Kidney tubule cell (primary cell): ENCODE results near the gene CYTH1.

Experiments
- DNase-seq: peaks from one replicate; pipeline ENCODE4 v3.0.0-alpha.2; 2018; ENCODE audit warnings: low spot score

The CYTH1 gene

DNA sequence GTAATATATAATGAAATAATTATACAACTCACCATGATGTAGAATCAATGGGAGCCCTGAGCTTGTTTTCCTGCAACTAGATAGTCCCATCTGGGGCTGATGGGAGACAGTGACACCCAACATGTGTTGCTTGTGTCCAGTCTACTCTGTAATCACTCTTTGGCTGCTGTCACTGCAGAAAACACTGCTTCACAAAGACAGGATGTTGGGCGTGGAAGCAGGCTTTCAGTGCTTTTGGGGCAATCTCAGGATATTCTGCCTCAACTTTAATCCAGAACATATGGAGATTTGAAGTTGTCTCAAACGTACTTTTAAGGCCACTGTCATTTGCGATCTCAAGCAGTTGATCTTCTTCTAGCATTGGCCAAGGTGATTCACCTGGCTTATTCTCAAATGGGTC is 94.9 kb downstream of the CYTH1 start:
- DNase-seq, result no peak

DNA sequence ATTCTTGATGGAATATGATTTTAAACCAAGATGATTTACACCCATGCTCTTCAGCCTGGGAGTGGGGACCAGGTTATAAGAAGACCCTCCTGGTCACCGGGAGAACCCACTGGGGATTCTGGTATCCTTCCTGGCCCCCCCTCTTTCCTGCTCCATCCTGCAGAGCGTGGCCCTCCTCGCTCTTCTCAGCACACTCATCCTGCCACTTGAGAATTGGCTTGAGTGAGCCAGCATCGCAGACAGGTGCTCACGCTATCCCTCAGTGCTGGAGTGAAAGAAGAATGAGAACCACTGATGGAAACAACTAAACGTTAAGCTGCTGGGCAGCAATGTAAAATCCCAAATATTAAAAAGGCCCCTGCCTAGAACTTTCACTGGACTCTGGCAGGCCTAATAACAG is 98.0 kb downstream of the CYTH1 start:
- DNase-seq, result no peak

DNA sequence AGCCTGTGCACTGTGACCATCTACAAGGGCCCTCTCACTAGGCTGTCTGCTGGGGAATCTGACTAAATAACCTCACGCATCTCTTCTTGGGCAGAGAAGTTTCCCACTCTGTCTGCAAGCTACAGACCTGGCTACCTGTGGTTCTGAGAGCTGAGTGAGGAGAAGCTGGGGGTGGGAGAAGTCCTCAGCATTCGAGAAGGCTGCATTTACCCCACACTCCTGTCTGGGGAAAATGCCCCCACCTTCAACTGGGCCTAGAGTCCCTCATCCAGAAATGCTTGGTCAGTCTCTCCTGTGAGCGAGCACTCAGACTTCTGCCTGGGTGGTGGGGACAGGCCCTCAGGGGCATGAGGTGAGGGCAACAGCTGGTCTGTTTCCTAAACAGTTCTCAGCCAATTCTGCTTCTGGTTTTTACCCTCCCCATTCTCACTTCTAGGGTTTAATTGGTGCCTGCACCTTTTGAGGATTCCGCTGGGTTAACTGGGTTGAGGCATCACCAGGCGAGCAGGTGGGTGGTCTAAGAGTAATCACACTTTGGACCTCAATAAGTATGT is 98.6 kb downstream of the CYTH1 start:
- no peak for DNase-seq

DNA sequence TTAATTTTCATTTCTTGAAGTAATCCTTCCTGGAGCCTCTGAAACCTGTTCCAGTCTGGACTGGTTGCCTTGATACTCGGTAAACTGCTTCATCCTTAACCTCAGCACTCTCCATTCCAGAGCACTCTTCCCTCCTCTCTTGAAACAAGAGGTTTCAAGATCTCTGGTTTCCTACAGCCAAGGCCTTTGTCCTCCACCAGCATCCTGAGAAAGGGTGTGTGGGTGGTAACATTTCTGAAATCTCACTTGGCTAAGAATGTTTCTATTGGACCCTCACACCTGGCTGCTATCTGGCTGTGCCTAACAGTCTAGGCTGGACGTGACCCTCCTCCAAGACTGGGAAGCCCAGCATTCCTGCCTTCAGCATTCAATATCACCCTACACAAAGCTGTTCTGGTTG is 99.7 kb downstream of the CYTH1 start:
- no peak for DNase-seq

DNA sequence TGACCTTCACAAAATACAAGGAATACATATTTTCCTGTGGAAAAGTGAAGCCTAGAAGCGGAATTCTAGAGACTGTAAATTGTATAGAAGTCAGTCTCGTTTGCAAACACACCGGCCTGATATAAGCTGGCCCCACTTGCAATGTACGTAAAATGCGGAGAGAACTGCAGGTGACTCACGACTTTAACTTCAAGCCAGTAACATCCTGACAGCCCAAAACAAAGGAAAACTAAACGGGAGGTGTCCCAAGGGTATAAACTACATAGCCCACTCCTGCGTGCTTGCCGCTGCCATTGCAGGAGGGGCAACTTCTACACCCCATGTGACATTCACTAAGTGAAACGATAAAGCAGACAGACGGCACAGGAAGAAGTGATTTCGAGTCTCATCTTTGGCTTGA is 101.6 kb downstream of the CYTH1 start:
- DNase-seq, result no peak

DNA sequence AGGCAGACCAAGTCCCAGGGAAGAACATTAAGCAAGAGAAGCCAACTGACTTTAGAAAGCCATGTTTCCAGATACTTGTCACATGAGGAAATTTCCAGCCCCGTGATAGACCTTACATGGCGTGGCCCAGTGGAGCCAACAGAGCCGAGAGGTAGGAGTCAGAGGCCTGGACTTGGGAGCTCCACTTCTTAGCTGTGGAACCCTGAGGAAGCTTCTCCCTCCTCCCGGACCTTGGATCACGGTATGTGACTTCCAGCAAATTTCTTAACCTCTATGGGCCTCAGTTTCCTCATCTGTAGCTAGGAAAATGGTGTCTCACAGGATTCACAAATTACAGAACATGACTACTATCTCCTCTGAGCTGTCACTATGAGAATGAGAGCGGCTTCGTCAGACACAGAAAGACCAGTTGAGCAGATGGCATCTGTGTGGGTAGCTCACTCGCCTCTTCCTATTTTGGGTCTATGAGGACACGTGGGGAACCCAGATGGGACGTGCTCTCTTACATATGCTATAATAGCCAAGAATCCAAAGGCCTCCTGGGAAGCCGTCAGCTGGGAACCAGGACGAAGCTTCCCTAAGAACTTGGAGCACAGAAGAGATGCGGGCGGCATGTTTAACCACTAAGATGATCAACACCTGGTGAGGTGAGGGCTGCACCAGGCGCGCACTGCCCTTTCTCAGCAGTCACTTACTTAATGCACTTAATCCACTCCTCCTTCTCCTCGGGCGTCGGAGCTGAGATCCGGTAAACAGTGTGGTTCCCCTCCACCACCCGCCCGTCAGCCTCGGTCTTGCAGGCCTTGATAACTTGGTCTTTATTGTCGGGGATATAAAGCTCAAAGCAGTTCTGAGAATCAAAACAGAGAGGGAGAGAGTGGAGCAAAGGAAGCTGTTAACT is 102.3 kb downstream of the CYTH1 start:
- no peak for DNase-seq

DNA sequence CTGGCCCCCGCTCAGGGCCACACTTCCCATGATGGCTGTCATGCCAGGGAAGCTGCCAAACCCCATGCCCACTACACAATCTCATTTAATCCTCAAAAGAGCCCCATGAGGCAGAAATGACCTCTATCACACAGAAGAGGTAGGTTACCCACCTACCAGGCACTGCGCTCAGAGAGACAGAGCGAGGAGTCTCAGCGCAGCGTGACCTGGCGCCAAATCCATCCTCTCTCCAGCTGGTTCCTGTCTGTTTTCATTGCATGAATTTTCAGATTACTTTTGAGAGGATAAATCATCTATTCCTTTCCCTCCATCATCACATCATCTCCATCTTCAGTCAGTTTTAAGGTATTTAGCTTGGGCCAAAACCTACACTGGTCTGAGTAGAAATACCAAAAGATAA is 103.4 kb downstream of the CYTH1 start:
- DNase-seq, result no peak

DNA sequence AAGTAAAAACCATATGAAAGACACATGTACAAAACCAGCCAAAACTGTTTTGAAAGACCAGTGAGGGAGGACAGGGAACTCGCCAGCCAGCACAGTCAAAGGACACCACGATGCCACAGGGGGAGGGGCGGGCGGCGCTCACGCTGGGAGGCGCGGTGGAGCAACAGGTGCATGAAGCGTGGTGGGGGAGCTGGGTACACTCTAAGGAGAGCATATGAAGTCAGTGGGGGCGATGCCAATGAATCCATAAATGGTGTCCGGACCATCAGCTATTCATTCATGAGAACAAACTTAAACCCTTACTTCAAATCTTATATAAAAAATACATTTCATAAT is 103.9 kb downstream of the CYTH1 start:
- no peak for DNase-seq

DNA sequence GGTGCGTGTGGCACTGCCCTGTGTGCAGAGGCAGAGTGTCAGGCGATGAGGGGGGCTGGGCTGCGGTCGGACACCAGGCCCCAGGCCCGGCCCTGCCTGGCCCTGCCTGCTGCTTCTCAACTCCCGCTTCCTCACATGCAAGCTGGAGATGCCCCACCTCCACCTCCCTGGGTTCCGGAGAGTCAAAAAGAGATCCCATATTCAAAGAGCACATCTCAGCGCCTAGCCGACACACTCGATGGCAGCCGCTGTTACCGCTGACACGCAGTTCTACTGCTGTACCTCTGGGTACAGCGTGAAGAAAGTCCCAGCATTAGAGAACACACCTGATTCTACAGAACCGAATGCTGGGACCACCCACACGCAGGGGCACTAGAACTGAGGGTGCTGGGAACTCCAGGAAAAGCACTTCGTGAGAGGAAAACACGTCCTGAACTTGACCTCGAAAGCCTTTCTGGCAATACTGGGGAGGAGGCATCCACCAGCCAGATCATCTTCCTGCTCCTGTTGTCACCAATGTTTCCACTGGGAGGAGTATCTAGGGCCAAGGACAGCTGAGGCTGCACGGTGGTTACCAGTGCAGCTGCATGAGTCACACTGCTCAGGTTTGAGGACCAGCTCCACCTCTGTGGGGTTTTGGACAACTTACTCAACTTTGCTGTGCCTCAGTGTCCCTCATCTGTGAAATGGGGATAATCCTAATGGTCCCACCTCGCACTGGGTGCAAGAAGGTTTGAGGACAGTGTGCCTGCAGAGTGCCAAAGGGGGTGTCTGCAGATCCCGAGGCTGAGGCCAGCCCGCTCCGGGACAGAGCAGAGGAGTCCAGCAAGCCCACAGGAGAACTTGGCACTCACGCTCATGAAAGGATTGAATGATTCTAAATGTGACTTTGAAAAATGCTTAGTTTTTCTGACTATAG is 104.5 kb downstream of the CYTH1 start:
- DNase-seq, result peak; percentile 37

DNA sequence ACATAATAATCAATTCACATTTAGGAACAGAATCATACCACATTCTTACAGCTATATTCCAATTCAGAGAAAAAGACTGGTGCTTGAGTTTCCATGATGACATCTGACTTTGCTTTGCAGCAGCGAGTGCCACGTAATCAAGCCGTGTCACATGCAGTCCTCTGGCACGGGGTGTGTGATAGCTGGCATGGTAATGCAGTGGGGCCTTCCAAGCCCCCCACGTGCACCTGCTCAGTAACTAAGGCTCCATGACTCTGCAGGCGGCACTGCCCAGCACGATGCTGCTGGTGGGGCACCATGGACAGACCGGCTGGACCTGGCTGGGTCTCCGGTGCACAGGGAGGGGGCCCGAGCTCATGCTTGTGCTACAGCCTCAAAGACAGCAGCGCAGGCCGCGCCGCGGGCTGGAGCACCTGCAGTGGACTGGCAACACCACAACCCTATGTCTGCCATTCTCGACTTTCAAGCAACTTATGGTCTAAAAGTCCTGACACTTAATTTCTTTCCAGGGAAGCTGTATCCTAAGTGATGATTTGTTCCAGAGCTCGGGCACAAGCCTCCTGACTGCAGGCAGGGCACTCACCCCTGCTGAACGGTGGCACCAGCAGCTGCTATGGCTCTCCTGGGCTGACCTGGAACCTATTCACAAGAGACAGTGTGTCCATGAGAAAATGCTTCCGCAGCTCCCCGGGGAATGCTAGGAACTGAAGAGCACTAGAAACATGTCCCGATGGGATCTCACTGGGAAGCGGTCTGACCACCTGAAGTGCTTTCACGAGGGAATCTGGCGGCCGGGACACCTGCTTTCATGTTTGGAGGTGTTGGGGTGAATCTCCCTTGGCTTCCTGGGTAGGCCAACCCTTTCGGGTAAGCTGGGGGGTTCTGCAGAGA is 105.4 kb downstream of the CYTH1 start:
- DNase-seq, result no peak

DNA sequence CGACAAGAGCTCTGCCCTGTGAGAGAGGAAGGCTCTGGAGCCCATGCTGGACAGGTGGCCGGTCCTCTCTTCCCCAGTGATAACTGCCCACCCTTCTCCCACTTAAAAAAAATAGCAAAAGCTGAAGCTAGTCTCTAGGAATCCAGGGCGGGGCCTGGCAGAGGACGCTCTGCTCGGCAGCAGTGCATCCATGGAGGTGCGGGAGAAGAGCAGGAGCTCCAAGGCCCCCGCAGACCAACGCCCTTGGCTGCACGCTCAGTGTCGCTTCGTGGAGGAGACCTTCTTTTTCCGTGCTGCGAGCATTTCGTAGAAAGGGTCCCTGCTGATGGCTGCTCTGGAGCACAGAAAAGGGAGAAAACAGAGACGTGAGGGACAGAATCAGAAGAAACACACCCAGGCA is 106.2 kb downstream of the CYTH1 start:
- no peak for DNase-seq

DNA sequence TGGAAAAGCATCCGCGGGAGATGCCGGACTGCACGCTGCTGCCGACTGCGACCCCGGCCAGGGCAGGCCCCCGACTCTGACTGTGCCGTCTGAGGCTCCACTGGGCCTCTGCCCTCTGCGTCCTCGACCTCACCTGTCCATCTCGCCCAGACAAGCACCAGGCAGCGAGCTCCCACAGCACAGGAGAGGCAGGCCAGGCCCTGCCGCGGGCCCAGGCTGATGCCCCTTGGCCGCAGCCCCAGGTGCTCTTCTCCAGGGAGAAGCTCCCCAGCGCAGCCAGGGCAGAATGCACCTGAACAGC is 106.8 kb downstream of the CYTH1 start:
- DNase-seq, result no peak

DNA sequence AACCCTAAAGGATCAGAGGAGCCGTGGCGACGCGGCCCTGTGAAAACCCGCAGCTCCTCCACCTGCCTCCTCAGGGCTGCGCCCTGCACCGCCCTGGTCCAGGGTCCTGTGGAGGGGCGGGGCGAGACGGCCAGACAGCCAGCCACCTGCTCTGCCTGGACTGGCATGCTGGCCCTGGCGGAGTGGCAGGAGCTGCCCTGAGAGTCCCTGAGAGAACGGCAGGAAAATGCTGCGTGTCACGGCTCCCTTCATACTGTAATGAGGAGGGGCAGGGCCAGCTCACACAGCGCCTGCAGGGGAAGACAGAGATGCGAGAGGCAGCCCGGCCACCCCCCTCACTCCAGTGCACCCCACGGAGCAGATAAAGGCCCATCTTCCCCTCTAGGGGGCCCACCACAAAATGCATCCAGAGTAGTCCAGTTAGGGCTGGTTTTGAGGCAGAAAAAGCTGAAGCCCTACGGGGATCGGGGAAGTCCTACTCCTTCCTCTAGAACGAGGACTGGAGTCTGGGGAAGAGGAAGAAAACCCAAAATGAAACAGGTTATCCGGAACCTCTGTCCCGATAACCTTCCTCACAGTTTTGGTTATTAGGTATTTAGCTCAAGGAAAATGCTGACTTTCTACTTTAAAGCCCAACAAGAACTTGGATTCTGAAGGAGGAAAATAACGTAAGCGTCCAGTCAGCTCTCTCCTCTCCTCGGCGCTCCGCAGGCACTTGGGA is 107.3 kb downstream of the CYTH1 start:
- DNase-seq, result no peak

DNA sequence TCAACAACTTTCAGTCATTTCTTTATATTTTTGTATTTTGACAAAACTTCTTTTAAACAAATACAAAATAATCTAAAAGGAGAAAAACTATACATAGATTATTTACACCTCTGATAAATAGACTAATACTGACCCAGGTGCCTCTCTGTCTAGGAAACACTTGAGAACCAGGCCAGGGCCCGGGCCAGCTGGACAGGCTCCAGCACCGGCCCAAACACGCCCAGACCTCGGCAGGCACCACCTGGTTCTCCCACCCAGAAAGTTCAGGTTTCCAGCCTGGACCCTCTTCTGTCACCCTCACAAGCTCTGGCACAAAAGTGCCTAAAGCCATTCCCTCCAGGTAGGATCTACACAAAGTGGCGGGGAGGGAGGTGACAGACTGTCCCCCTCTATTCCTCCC is 107.9 kb downstream of the CYTH1 start:
- no peak for DNase-seq

DNA sequence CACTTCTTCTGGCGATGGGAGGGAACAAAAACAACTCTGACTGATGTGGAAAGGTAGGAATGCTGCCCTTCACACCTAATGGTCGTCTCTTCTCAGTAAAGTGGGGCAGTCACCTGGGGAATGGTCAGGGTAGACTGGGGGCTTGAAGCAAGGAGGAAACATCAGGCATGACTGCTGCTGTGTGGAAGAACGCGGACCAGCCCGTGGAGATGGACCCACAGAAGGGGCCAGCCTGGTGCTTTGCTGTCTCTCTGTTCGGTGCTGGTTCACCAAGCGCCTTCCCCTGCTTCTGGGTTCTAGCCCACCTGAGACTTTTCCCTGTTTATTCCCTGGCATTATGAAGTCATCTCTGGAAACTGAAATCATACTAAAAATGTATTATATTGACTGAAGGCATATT is 108.7 kb downstream of the CYTH1 start:
- no peak for DNase-seq

DNA sequence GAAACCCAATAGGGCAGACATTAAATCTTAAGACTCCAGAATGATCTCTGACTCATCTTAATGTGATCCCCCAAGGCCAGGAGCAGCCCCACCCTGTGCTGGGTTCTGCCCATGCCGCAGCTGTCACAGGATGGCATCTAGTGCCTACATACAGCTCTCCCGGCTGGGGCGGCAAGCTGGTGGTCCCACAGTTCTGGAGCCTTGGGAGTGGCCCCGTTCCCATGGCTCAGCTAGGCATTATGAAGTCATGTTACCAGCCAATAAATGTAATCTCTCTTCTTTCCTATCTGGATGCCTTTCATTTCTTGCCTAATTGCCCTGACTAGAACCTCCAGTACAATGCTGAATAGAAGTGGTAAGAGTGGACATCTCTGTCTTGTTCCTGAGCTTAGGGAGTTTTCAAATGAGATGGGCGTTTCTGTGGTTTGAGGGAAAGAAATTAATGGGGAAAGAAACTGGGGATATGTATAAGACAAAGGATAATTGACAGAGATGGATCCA is 109.2 kb downstream of the CYTH1 start:
- DNase-seq, result no peak

DNA sequence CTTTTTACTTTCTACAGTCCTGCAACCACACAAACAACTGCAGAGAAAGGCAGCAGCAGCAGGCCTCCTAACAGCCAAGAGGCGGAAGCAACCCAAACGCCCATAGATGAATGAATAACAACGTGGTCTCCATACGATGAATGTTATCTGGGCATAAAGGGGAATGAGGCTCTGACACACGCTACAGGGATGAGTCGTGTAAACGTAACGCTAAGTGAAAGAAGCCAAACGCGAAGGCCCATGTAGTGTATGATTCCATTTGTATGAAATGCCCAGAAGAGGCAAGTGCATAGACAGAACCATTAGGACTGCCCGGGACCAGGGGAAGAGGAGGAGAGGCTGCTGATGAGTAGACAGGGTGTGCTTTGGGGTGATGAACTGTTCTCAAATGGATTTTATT is 110.1 kb downstream of the CYTH1 start:
- DNase-seq, result no peak

DNA sequence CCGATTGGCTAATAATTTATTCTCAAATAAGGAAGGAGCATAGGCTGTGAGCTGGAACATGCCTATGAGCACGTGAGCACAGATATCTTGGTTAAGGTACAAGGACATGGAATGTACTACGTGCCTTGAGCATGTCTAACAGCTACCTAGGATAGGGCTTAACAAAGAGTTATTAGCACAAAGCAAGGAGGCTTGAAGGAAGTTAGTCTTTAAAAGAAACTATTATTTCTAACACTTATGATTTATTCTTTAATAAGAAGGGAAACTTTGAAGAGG is 110.4 kb downstream of the CYTH1 start:
- DNase-seq, result peak; percentile 30

DNA sequence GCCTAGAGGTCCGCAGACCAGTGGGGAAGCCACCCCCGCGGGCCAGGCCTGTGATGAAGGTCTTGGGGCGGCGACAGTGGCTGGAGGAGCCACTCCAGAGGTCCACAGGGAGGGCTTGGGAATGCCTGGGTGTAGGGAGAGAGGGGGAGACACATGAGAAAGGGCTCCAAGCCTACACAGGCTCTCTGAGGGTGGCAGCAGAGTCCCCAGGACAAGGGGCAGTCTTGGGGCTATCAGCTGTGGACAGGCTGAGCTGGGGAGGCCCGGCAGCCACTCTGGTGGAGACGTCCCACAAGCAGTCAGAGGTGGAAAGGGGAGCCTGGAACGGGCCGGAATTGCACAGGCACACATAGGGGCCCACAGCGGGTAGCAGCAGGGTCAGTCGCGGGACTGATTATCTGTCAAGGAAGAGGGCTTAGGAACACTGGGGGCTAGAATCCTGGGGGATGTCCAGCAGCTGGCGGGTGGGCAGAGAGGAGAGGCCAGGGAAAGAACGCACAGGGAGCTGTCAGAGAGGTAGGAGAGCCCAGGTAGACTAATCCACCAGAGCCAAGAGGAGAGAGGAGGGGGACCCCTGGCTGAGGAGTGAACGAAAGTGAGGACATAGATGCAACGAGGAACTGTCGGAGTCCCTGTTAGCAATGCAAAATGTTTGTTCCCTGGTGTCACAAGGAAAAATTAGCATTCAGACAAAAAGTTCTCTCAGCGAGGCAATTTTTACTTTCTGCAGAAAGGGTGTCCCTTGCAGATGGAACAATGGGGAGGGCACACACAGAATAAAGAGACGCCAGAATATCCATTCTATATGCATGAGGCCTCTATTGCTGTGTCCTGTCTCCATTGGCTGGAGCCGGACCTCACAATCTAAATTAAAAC is 111.0 kb downstream of the CYTH1 start:
- no peak for DNase-seq

DNA sequence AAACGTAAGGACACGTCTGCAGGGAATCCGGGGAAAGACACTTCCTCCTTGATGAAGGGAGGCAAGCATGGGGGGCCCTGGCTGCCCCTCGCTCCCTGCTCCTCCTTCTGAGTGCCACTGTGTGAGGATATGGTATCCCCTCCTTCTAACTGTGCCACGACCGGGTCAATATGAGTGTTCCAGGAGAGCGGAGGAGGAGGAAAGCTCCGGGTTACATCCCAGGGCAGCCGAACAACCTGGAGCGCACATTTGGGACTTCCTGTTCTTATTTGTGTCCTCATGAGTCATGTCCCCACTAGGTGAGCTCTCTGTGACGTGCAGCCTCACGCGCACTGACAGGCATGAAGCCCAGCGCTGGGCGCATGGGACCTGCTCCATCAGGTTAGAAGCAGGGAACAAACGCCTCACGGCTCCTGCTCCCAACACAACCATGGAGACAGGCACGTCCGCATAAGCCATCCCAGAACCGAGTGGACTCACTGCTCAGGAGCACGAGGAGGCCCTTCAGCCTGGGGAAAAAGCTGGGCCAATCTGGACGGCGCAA is 112.0 kb downstream of the CYTH1 start:
- no peak for DNase-seq
